Endothelial cell of umbilical vein (primary cell): ENCODE measurements around the gene BLID. TPM values are rescaled to one million over a fixed set of nuclear protein-coding genes. Genes with fewer than 3 reads are reported as not detected.

Experiments used
- BruUV-seq: library from RNA; stranded (reverse); fragments of 400-500 nt; replicated peaks from 2 replicates; lab custom pipeline; 2021; lab: Mats Ljungman, UMichigan
- CTCF ChIA-PET: fragments of 300-600, 350-600 bp; sonication (Branson Sonifier 250); formaldehyde crosslinking; loops from one replicate; lab custom pipeline; 2021; ENCODE audit warnings: antibody characterized with exemption, inconsistent platforms; lab: Charles Lee
- POLR2A ChIA-PET: fragments of 300-600, 350-600 bp; sonication (Branson Sonifier 250); formaldehyde crosslinking; loops from one replicate; lab custom pipeline; 2021; ENCODE audit warnings: antibody characterized with exemption, inconsistent platforms; lab: Charles Lee
- DNase-seq: peaks from one replicate; pipeline ENCODE4 v3.0.0-alpha.2; 2011; ENCODE audit warnings: low read depth, low spot score
- FAIRE-seq: peaks from 2 replicates; lab custom pipeline; 2011; peaks lifted over from hg19 to GRCh38; lab: Jason Lieb, UNC
- H2AFZ ChIP-seq: 2 replicates; pipeline ENCODE4 v1.6.0; 2012; ENCODE audit warnings: low read depth, low read length, control low read depth, inconsistent platforms
- H3K27ac ChIP-seq: 2 replicates; pipeline ENCODE4 v1.5.1; 2011; ENCODE audit warnings: low read depth, mild to moderate bottlenecking, control low read depth, low read length, moderate library complexity; ENCODE audit not compliant: insufficient read depth
- H3K27me3 ChIP-seq, 2 experiments: 2 replicates each; pipeline versions ENCODE4 v1.6.0 to v1.6.1; 2011; ENCODE audit warnings: low read length in 2 of 2, mixed read lengths in 1 of 2; ENCODE audit not compliant: control insufficient read depth in 2 of 2, insufficient read depth in 2 of 2
- H3K36me3 ChIP-seq, 2 experiments: 2 replicates in 1 of 2; 3 replicates in 1 of 2; pipeline ENCODE4 v1.5.1; 2011; ENCODE audit warnings: low read length in 2 of 2, mild to moderate bottlenecking in 1 of 2, moderate library complexity in 1 of 2; ENCODE audit not compliant: control insufficient read depth in 2 of 2, insufficient read depth in 2 of 2; ENCODE audit errors: extremely low read depth in 1 of 2
- H3K4me1 ChIP-seq: 3 replicates; pipeline ENCODE4 v1.5.1; 2011; ENCODE audit warnings: mild to moderate bottlenecking, low read length; ENCODE audit not compliant: control insufficient read depth, insufficient read depth; ENCODE audit errors: extremely low read depth
- H3K4me2 ChIP-seq: 2 replicates; pipeline ENCODE4 v1.6.1; 2011; ENCODE audit warnings: low read length, control low read depth, mixed read lengths; ENCODE audit not compliant: insufficient read depth
- H3K4me3 ChIP-seq, 3 experiments: fragments of 200-600 bp in 1 of 3; sonication (generic), shearing (Covaris generic) in 1 of 3; replicated peaks in 1 of 3; 2 replicates each; pipeline ENCODE4 v1.5.1; 2011 to 2016; ENCODE audit warnings: control low read depth in 3 of 3, low read length in 3 of 3, mild to moderate bottlenecking in 2 of 3, inconsistent platforms in 1 of 3, low read depth in 1 of 3, moderate library complexity in 1 of 3; ENCODE audit not compliant: insufficient read depth in 1 of 3
- H3K79me2 ChIP-seq: 2 replicates; pipeline ENCODE4 v1.6.0; 2012; ENCODE audit warnings: low read length, inconsistent platforms; ENCODE audit not compliant: control insufficient read depth, insufficient read depth
- H3K9ac ChIP-seq: replicated peaks from 2 replicates; pipeline ENCODE3; 2011; ENCODE audit warnings: low read length, control low read depth; ENCODE audit not compliant: insufficient read depth; ENCODE audit errors: extremely low read depth
- H3K9me1 ChIP-seq: replicated peaks from 3 replicates; pipeline ENCODE4 v1.6.0; 2011; ENCODE audit warnings: mild to moderate bottlenecking, low read length; ENCODE audit not compliant: control insufficient read depth, insufficient read depth; ENCODE audit errors: extremely low read depth
- H3K9me3 ChIP-seq: replicated peaks from 2 replicates; pipeline ENCODE4 v1.5.1; 2012; ENCODE audit warnings: low read length, inconsistent platforms; ENCODE audit not compliant: control insufficient read depth, insufficient read depth
- H4K20me1 ChIP-seq: replicated peaks from 2 replicates; pipeline ENCODE3; 2011; ENCODE audit warnings: mild to moderate bottlenecking, low read length; ENCODE audit not compliant: control insufficient read depth, insufficient read depth; ENCODE audit errors: extremely low read depth
- CTCF ChIP-seq, 2 donors: IDR thresholded peaks; 1 replicate in 1 of 2; 2 replicates in 1 of 2; pipeline ENCODE4 v1.5.1; 2011; ENCODE audit warnings: low read length in 2 of 2, mild to moderate bottlenecking in 2 of 2, moderate library complexity in 2 of 2, control low read depth in 1 of 2, inconsistent platforms in 1 of 2, low read depth in 1 of 2; ENCODE audit not compliant: insufficient read depth in 1 of 2; ENCODE audit errors: extremely low read depth in 1 of 2
- EZH2 ChIP-seq: IDR thresholded peaks from 2 replicates; pipeline ENCODE4 v1.6.1; 2012; ENCODE audit warnings: borderline replicate concordance, low read depth, mild to moderate bottlenecking, moderate library complexity, low read length, inconsistent platforms; ENCODE audit not compliant: severe bottlenecking
- FOS ChIP-seq: IDR thresholded peaks from 2 replicates; pipeline ENCODE4 v1.6.1; 2011; ENCODE audit warnings: mild to moderate bottlenecking, low read length, moderate library complexity, borderline replicate concordance; ENCODE audit not compliant: insufficient read depth
- GATA2 ChIP-seq: IDR thresholded peaks from 2 replicates; pipeline ENCODE4 v1.7.0; 2011; ENCODE audit warnings: low read depth, mild to moderate bottlenecking, moderate library complexity, mixed read lengths, low read length; ENCODE audit not compliant: insufficient read length, insufficient read depth
- JUN ChIP-seq: IDR thresholded peaks from 2 replicates; pipeline ENCODE4 v1.6.1; 2011; ENCODE audit warnings: borderline replicate concordance, low read depth; ENCODE audit not compliant: insufficient read length, insufficient read depth
- MAX ChIP-seq: IDR thresholded peaks from 2 replicates; pipeline ENCODE4 v1.6.1; 2011; ENCODE audit not compliant: insufficient read depth, insufficient read length
- MYC ChIP-seq: IDR thresholded peaks from one replicate; pipeline ENCODE4 v1.6.1; 2011; ENCODE audit warnings: mild to moderate bottlenecking, low read depth, low read length
- POLR2A ChIP-seq: IDR thresholded peaks from 2 replicates; pipeline ENCODE4 v1.6.1; 2012; ENCODE audit warnings: low read depth, mild to moderate bottlenecking, control low read depth, low read length
- POLR2AphosphoS5 ChIP-seq: IDR thresholded peaks from 2 replicates; pipeline ENCODE4 v1.6.1; 2012; ENCODE audit warnings: low read depth, mild to moderate bottlenecking, control low read depth, low read length, moderate library complexity; ENCODE audit not compliant: insufficient read depth
- dilution Hi-C: fragments of 300-500 bp; cut with MboI; formaldehyde crosslinking; loops from one replicate; pipeline ENCODE4 v1.15.0; 2019; ENCODE audit warnings: low sequenced_read_pairs; ENCODE audit not compliant: extremely low pct_ligation_motif_present
- intact Hi-C: fragments of 100-400 bp; cut with micrococcal nuclease; formaldehyde crosslinking; loops from one replicate; pipeline ENCODE4 v1.10.0; 2022
- polyA plus RNA-seq, 4 experiments: library from polyadenylated mRNA; depleted of rRNA in 3 of 4; stranded (reverse) in 3 of 4; unstranded in 1 of 4; fragments of >200 nt; gene quantifications; 2 replicates each; pipeline versions ENCODE4 v1.2.1 to v1.2.3, GENCODE V29; 2011 to 2012; ENCODE audit warnings: missing spikeins in 1 of 4
- total RNA-seq: library from RNA; stranded (reverse); gene quantifications from 2 replicates; pipeline ENCODE4 v1.2.3, GENCODE V29; 2021

Gene BLID
- total and polyA plus RNA-seq, 2 donors (not counting 3 experiments of a cell fraction or from before 2014, with no cell fraction given) = 0.12 to 3.5 TPM

DNA sequence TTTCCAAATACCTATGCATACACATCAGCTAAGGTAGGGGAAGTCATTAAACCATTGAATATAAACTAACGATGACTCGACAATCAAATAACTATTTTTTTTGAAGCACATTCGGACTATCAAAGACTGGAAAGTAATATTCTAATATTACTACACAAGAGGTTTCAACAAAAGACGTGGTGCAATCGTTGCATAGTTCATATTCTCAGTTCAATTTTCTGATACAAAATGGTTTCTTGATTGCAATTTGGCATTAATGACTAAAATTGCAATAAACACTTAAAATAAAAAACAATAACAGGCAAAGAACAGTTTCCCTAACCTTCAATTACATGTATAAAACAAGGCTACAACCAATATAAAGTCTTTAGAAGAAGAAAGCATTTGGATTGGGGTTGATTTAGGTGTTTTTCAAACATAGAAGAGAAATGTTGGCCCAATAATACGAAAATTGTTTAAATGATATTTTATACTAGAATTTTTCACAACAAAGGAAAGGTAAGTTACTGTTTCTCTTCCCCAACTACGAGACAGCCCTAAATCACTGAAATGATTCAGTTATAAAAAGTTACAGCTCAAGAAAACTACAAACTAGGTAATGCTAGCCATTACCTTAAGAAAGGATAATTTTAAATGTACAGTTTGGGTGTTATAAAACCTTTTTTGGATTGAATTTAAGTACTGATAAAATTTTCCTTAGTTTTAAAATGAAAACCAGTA is 17.6 kb downstream of the BLID start:
- dilution Hi-C loops (no loop called here), intact Hi-C loops (loop anchor here (2.0 kb wide), 1 partner anchor 376 kb away; no protein-coding TSS in a partner anchor)
- DNase-seq (peak; percentile 67), FAIRE-seq (no peak)
- no peaks in the 10 kb centered on the region for H3K9me1 ChIP-seq
- TF ChIP-seq FOS (no peak), JUN (no peak), MYC (no peak), POLR2AphosphoS5 (no peak), EZH2 (no peak), CTCF (IDR thresholded peaks at IDR 0.05; ENCODE audit: extremely low read depth in 1 of 2, insufficient read depth in 1 of 2, low read depth in 1 of 2, low read length in 2 of 2) (no peak), GATA2 (no peak), MAX (no peak), POLR2A (no peak)
- H2AFZ ChIP-seq = no peak overlapping the region
- H3K4me3 ChIP-seq = peak overlapping the region in 2 of 3 experiments; percentile 69 to 96
- no peaks in the 10 kb centered on the region for H3K27me3 ChIP-seq
- peaks cover 73% of the 10 kb centered on the region for H3K79me2 ChIP-seq
- ChIA-PET POLR2A (interaction anchor here (0.6 kb wide), 1 partner anchor 66 kb away, joined by 3 read pairs; no protein-coding TSS in a partner anchor), CTCF (interaction anchor here (1.1 to 5.3 kb wide), 8 partner anchors 9 to 443 kb away, joined by 3 to 52 read pairs (median 14); no protein-coding TSS in a partner anchor)
- H3K27ac ChIP-seq = peak overlapping the region; percentile 71
- H3K9ac ChIP-seq = peak overlapping the region; percentile 91
- H3K4me2 ChIP-seq = peak overlapping the region; percentile 98
- H3K9me3 ChIP-seq = no peaks in the 10 kb centered on the region
- peaks cover 57% of the 10 kb centered on the region for H3K4me1 ChIP-seq
- peaks cover 0 to 4% of the 10 kb centered on the region in 2 experiments for H3K36me3 ChIP-seq
- no TSS peak for BruUV-seq
- no peaks in the 10 kb centered on the region for H4K20me1 ChIP-seq
